Activated T-cell treated with anti-CD3 and anti-CD28 coated beads, Interleukin-2, amount 50 U/mL, for 72 hours (primary cell): Measurements from ENCODE around the gene GDF7. TPM values are rescaled to one million over a fixed set of nuclear protein-coding genes. Genes with fewer than 3 reads are reported as not detected.

Source experiments
- ATAC-seq, 2 donors: fragments of 150-1000 bp; cut with Tn5 transposase; replicated peaks in 1 of 2; 2 replicates each; pipeline ENCODE4 v1.10.0; 2021; ENCODE audit warnings: moderate library complexity in 2 of 2, mild to moderate bottlenecking in 1 of 2
- DNase-seq, 2 donors: peaks; one replicate each; pipeline ENCODE4 v3.0.0; 2021 to 2022; ENCODE audit warnings: mixed read lengths in 1 of 2
- H3K27ac Mint-ChIP-seq: one replicate; pipeline ENCODE4 v1.8.0; 2022; ENCODE audit warnings: mild to moderate bottlenecking, moderate library complexity, mixed read lengths
- H3K27me3 Mint-ChIP-seq: one replicate; pipeline ENCODE4 v1.8.0; 2022; ENCODE audit warnings: low read depth, mixed read lengths
- H3K36me3 Mint-ChIP-seq, 2 donors: one replicate each; pipeline ENCODE4 v1.8.0; 2022; ENCODE audit warnings: mixed read lengths in 2 of 2, mild to moderate bottlenecking in 1 of 2; ENCODE audit not compliant: insufficient read depth in 2 of 2
- H3K4me1 Mint-ChIP-seq: one replicate; pipeline ENCODE4 v1.8.0; 2022; ENCODE audit warnings: low read depth, mixed read lengths
- H3K4me3 Mint-ChIP-seq, 2 donors: one replicate each; pipeline ENCODE4 v1.8.0; 2022; ENCODE audit warnings: mild to moderate bottlenecking in 2 of 2, mixed read lengths in 2 of 2, moderate library complexity in 2 of 2
- H3K9me3 Mint-ChIP-seq, 2 donors: one replicate each; pipeline ENCODE4 v1.8.0; 2022; ENCODE audit warnings: mixed read lengths in 2 of 2
- total RNA-seq, 2 donors: library from RNA; stranded (reverse); gene quantifications; one replicate each; pipeline ENCODE4 v1.2.3, GENCODE V29; 2022

GDF7 gene
- total RNA-seq, 2 donors from 2014 or later: 0.07 TPM; not detected in 1

DNA sequence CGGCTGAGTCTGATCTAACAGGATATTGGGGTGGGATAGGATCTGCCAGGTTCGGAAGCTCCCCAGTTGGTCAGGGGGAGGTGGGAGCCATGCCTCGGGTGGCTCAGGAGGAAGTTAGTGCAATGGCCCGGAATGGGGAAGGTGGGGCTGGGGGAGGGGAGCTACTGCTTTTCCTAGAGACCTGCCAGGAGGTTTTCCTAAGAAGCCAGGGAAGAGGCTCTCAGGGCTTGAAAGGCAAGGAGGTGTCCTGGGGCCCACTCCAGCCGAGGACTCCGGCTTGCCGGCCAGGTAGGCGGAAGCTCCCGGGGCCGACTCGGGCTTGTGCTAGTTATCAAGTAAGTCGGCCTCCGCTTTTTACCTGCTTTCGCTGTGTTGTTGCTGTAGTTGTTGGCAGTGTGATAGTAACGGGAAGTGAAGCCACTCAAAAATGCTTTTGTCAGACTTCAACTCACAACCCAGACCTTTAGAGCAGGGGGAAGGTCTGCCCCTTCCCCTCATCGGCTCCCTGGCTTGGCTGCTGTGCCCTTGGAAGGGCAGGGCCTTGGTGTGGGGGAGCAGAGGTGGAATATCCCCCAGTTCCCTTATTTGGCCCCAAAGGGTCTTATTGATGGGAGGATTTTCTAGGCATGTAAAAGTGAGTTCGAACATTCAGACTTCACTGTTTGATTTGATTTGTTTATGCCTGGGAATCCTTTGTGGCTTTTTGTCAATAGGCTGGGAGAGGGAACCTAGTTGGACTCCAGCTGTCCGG is 5.4 kb downstream of the GDF7 start:
- no peaks in the 10 kb centered on the region for H3K9me3 Mint-ChIP-seq
- ATAC-seq (no peak), DNase-seq (no peak)
- peak overlapping the region; percentile 46 for H3K27ac Mint-ChIP-seq
- H3K27me3 Mint-ChIP-seq: peaks cover 50% of the 10 kb centered on the region
- H3K4me1 Mint-ChIP-seq: no peaks in the 10 kb centered on the region
- no peak overlapping the region for H3K4me3 Mint-ChIP-seq
- H3K36me3 Mint-ChIP-seq: no peaks in the 10 kb centered on the region

GRCh38 chr2:20673686-20674308 is 6.9 kb downstream of the GDF7 start:
- Mint-ChIP-seq H3K36me3 (no peaks in the 10 kb centered on the region), H3K27ac (no peak overlapping the region), H3K9me3 (no peaks in the 10 kb centered on the region), H3K4me1 (no peaks in the 10 kb centered on the region), H3K27me3 (peaks cover 41% of the 10 kb centered on the region), H3K4me3 (no peak overlapping the region)
- ATAC-seq: no peak
- no peak for DNase-seq

GRCh38 chr2:20674309-20674965 is 7.5 kb downstream of the GDF7 start:
- no peaks in the 10 kb centered on the region for H3K9me3 Mint-ChIP-seq
- no peak overlapping the region for H3K4me3 Mint-ChIP-seq
- peaks cover 35% of the 10 kb centered on the region for H3K27me3 Mint-ChIP-seq
- DNase-seq (no peak), ATAC-seq (no peak)
- no peak overlapping the region for H3K27ac Mint-ChIP-seq
- H3K4me1 Mint-ChIP-seq: no peaks in the 10 kb centered on the region
- no peaks in the 10 kb centered on the region for H3K36me3 Mint-ChIP-seq

DNA sequence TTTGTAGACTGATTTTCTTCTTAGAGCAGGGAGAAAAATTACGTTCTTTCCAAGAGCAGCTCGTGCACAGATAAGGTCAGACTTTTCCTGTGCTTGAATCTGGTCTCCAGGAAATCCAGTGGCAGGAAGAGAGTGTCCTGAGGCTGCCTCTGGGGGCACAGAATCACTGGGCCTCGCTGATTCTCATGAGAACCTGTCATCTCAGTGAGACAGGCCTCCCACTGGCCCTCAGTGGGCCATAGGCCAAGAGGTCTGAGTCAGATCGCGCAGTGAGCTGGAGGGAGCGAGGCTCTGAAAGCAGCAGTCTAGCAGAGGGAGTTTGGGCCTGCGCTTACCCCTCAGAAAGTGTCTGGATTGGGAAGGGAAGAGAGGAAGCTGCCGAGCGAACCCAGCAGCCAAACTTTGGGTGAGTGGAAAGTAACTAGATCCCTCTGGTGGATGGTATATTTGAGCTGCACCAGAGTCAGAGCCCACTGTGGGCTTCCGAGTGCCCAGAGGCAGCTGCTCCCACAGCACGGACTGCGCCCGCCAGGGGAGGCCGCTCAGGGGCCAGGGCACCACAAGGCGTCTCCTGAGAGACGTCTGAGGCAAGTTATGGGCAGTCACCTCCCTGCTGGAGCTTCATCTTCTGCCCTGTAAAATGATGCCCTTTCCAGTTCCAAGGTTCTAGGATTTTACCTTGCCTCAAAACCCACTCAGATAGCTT is 8.2 kb downstream of the GDF7 start:
- H3K27me3 Mint-ChIP-seq: peaks cover 31% of the 10 kb centered on the region
- no peak overlapping the region for H3K27ac Mint-ChIP-seq
- DNase-seq: no peak
- H3K4me3 Mint-ChIP-seq: no peak overlapping the region
- H3K4me1 Mint-ChIP-seq: no peaks in the 10 kb centered on the region
- no peaks in the 10 kb centered on the region for H3K36me3 Mint-ChIP-seq
- ATAC-seq: peak in 1 of 2 donors; percentile 22
- H3K9me3 Mint-ChIP-seq: no peaks in the 10 kb centered on the region

DNA sequence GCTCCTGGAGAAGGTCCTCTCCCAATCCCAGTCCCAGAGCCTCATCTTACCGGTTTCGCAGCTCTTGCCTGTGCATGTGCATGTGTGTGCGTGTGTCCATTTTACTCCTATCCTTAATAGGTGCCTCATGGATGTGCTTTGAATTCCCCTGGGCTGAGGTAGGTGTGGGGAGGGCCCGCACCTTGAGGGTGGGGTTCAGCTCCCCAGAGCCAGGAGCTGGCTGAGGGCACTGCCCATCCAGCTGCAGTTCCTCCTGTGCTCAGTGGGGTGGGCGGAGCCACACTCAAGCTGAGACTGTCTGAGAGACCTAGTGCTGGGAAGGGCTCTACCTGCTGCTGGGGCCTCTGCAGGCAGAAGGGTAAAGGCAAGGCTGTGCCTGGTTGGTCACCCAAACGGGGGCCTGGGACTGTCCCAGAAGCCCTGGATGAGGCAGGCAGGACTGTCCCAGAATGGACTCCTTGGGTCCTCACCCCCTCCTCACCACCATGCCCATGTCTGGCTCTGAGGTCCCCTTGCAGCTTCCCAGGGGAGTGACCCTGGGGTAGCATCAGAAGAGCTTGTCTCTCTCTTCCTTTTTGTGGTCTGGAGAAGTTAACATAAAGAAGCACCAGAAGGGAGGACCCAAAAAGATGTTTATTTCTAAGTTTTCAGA is 8.9 kb downstream of the GDF7 start:
- no peaks in the 10 kb centered on the region for H3K9me3 Mint-ChIP-seq
- H3K27ac Mint-ChIP-seq: no peak overlapping the region
- DNase-seq: no peak
- peak; percentile 46 to 57 for ATAC-seq
- H3K4me1 Mint-ChIP-seq: no peaks in the 10 kb centered on the region
- H3K27me3 Mint-ChIP-seq: peaks cover 31% of the 10 kb centered on the region
- no peak overlapping the region for H3K4me3 Mint-ChIP-seq
- H3K36me3 Mint-ChIP-seq: no peaks in the 10 kb centered on the region

GRCh38 chr2:20676353-20677215 is 9.6 kb downstream of the GDF7 start:
- Mint-ChIP-seq H3K4me1 (no peaks in the 10 kb centered on the region), H3K36me3 (peaks cover 0 to 2% of the 10 kb centered on the region in 2 donors), H3K27me3 (peaks cover 26% of the 10 kb centered on the region), H3K4me3 (no peak overlapping the region), H3K27ac (no peak overlapping the region), H3K9me3 (no peaks in the 10 kb centered on the region)
- no peak for DNase-seq
- no peak for ATAC-seq

DNA sequence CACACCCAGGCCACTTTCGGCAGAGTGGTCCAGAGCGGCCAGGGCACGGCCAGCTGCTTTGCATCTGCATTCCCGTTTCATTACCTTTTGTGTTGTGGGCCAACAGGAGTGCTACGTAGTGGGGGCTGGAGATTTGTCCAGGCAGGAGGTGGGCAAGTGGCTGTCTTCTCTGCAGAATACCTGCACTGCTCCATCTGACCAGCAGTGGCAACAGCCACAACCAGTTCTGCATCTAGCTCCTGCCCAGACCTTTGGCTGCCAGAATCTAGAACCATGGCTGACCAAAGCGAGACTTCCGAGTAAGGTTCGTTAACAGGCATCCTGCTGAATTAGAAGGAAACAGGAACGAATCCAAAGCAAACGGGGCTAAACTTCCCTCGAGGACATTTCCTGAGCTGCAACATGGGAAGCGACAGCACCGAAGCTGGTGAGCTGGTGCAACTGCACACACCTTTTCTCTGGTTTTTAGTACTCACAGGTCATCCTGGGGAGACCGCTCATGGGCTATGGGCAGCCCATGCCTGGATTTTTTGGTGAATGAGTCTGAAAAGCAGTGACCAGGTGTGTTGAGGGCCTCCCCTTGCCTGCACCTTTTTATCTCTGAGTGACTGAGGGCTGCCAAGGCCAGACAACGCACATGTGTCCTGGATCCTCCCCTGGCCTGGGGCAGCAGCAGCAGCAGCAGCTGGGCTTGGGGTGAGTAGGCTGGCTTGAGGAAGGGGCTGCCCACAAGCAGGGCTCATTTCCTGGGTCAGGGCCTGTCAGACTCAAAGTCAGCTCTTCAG is 10.5 kb downstream of the GDF7 start:
- Mint-ChIP-seq H3K4me1 (no peaks in the 10 kb centered on the region), H3K36me3 (peaks cover 0 to 2% of the 10 kb centered on the region in 2 donors), H3K27me3 (peaks cover 18% of the 10 kb centered on the region), H3K9me3 (no peaks in the 10 kb centered on the region), H3K27ac (no peak overlapping the region), H3K4me3 (no peak overlapping the region)
- no peak for ATAC-seq
- no peak for DNase-seq

DNA sequence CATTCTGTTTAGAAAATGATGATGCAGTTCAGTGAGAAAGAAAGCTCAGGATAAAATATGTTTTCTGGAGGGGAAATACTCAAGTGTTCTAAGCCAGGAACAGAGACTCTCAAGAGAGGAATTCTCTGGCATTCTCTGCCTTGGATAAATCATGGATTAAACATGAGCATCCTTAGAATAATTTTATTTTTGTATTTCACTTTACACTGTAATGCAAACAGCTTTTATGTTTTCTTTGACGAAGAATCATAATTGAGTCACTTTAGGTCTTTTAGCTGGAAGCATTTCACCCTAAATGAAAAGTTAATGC is 11.1 kb downstream of the GDF7 start:
- H3K27ac Mint-ChIP-seq: no peak overlapping the region
- H3K27me3 Mint-ChIP-seq: peaks cover 13% of the 10 kb centered on the region
- no peak for ATAC-seq
- no peak overlapping the region for H3K4me3 Mint-ChIP-seq
- no peaks in the 10 kb centered on the region for H3K9me3 Mint-ChIP-seq
- DNase-seq: no peak
- peaks cover 0 to 4% of the 10 kb centered on the region in 2 donors for H3K36me3 Mint-ChIP-seq
- H3K4me1 Mint-ChIP-seq: no peaks in the 10 kb centered on the region

GRCh38 chr2:20678780-20679179 is 11.8 kb downstream of the GDF7 start:
- ATAC-seq (no peak), DNase-seq (no peak)
- H3K9me3 Mint-ChIP-seq: no peaks in the 10 kb centered on the region
- peaks cover 5% of the 10 kb centered on the region for H3K27me3 Mint-ChIP-seq
- peaks cover 0 to 5% of the 10 kb centered on the region in 2 donors for H3K36me3 Mint-ChIP-seq
- H3K4me1 Mint-ChIP-seq: no peaks in the 10 kb centered on the region
- H3K27ac Mint-ChIP-seq: no peak overlapping the region
- H3K4me3 Mint-ChIP-seq: no peak overlapping the region

GRCh38 chr2:20680744-20681375 is 13.9 kb downstream of the GDF7 start:
- Mint-ChIP-seq H3K36me3 (peaks cover 0 to 7% of the 10 kb centered on the region in 2 donors), H3K27me3 (no peaks in the 10 kb centered on the region), H3K27ac (no peak overlapping the region)

GRCh38 chr2:20682167-20682920 is 15.4 kb downstream of the GDF7 start:
- no peak for ATAC-seq
- Mint-ChIP-seq H3K36me3 (peaks cover 0 to 17% of the 10 kb centered on the region in 2 donors), H3K9me3 (no peaks in the 10 kb centered on the region), H3K4me3 (no peak overlapping the region), H3K27ac (no peak overlapping the region), H3K27me3 (no peaks in the 10 kb centered on the region), H3K4me1 (no peaks in the 10 kb centered on the region)
- DNase-seq: no peak

More at GRCh38 chr2:20680744-20681375, 13.9 kb downstream of the GDF7 start:
- H3K4me1 Mint-ChIP-seq: no peaks in the 10 kb centered on the region
- ATAC-seq (no peak), DNase-seq (no peak)
- no peaks in the 10 kb centered on the region for H3K9me3 Mint-ChIP-seq
- H3K4me3 Mint-ChIP-seq: no peak overlapping the region
